OCI-LY7 (cell line): ENCODE data around the gene CRHBP.

ENCODE experiments used
- CTCF ChIP-seq: fragments of 200-600 bp; sonication (generic); conservative IDR thresholded peaks from 2 replicates; pipeline ENCODE4 v1.5.1; 2014; ENCODE audit warnings: mild to moderate bottlenecking, antibody characterized with exemption, low read length, moderate library complexity, mixed read lengths
- EZH2phosphoT487 ChIP-seq: fragments of 200-600 bp; sonication (generic); IDR thresholded peaks from 2 replicates; pipeline ENCODE4 v1.6.1; 2018; ENCODE audit warnings: low read depth, borderline replicate concordance, mild to moderate bottlenecking, mixed run types, antibody characterized with exemption, low read length, moderate library complexity, mixed read lengths

GRCh38 chr5:76941000-76941399, 11.8 kb upstream of the CRHBP start:
- no peak for TF ChIP-seq CTCF
- no peak for TF ChIP-seq EZH2phosphoT487
